PC-9 (cell line): Measurements from ENCODE around the gene GRHPR.

ENCODE experiments used
- EZH2 ChIP-seq: fragments of 200-600 bp; sonication (generic); IDR thresholded peaks from 2 replicates; pipeline ENCODE4 v1.8.0; 2017; ENCODE audit warnings: antibody characterized with exemption, low read depth
- TF ChIP-seq, protein P1 (sequence below): fragments of 200-600 bp; sonication (generic); conservative IDR thresholded peaks from 2 replicates; pipeline ENCODE4 v1.6.1; 2017; ENCODE audit warnings: mixed run types, antibody characterized with exemption, mild to moderate bottlenecking, moderate library complexity

DNA sequence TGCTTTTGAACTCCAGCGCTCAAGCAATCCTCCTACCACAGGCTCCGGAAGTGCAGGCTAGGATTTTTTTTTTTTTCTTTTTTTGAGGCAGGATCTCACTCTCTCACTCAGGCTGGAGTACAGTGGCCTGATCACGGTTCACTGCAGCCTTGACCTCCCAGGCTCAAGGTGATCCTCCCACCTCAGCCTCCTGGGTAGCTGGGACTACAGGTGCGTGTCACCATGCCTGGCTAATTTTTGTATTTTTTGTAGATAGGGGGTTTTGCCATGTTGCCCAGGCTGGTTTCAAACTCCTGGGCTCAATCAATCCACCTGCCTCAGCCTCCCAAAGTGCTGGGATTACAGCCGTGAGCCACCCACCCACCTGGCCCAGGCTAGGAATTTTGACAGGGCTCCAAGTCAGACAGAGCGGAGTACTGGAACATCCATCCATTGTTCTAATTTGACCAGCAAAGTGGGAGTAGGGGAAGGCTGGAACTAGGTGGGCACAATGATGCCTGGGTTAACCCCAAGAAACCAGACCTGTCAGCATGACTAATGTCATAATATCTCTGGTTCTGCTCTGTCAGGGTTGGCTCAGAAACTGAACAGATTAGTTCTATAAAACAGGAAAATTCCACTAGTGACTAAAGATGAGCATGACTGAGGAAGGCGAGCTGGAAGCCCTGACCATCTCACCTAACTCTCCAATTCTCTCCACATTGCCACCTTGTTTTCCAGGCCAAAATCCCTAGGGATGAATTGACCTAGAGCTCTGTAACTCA lies 33.6 kb downstream of the GRHPR start:
- no peak for TF ChIP-seq EZH2
- TF ChIP-seq, protein P1, sequence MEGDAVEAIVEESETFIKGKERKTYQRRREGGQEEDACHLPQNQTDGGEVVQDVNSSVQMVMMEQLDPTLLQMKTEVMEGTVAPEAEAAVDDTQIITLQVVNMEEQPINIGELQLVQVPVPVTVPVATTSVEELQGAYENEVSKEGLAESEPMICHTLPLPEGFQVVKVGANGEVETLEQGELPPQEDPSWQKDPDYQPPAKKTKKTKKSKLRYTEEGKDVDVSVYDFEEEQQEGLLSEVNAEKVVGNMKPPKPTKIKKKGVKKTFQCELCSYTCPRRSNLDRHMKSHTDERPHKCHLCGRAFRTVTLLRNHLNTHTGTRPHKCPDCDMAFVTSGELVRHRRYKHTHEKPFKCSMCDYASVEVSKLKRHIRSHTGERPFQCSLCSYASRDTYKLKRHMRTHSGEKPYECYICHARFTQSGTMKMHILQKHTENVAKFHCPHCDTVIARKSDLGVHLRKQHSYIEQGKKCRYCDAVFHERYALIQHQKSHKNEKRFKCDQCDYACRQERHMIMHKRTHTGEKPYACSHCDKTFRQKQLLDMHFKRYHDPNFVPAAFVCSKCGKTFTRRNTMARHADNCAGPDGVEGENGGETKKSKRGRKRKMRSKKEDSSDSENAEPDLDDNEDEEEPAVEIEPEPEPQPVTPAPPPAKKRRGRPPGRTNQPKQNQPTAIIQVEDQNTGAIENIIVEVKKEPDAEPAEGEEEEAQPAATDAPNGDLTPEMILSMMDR: no peak
